ENCODE results near the gene ZC3HAV1L.
"Not testable (repeated sequence)": the region's sequence is repeated elsewhere in the genome, so short reads cannot be mapped to it uniquely, and the experiment has no call there.

The ZC3HAV1L gene

DNA sequence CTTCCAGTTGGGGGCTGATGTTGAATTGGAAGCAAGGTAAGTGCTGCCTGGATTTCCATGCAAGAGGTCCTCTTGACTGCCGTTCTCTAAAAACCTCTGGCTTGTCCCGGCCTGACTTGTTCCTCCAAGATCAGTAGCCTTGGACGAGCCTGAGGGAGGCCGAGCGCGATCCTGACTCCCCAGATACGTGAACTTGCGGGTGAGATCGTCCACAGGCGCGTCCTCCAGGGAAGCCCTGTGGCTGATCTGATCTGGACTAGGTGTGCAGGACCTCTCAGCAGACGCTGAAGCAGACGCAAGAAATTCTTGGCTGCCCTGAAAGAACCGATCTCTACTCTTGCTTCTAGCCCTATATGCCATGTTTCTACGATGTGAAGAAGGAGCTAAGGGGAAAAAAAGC lies 44.0 kb upstream of the ZC3HAV1L start:
- H3K23ac ChIP-seq (ENCODE audit: low read depth, low read length, poor library complexity) = no peak overlapping the region
- H3K4ac ChIP-seq (ENCODE audit: low read length) = no peak overlapping the region
- no CpG with 5 or more reads among the region's 15 CpGs for WGBS, 2 donors (ENCODE audit: extremely low coverage in 2 of 2, insufficient read length in 2 of 2, insufficient replicate concordance in 1 of 2)
- H3K4me1 ChIP-seq (ENCODE audit: control insufficient read depth in 2 of 2, insufficient read depth in 1 of 2, low read depth in 1 of 2, low read length in 2 of 2) = no peaks in the 10 kb centered on the region
- no peak overlapping the region for H3K4me2 ChIP-seq (ENCODE audit: insufficient read depth, low read length, poor library complexity, severe bottlenecking)
- no peak overlapping the region for H3K18ac ChIP-seq (ENCODE audit: low read length)
- H4K8ac ChIP-seq (ENCODE audit: low read depth, low read length) = no peak overlapping the region
- H3K9me3 ChIP-seq (replicated peaks in 1 of 2; ENCODE audit: control insufficient read depth in 2 of 2, insufficient read depth in 1 of 2, low read depth in 1 of 2, low read length in 2 of 2) = no peaks in the 10 kb centered on the region
- no peak overlapping the region for H2AFZ ChIP-seq (ENCODE audit: low read length)
- H3K14ac ChIP-seq (ENCODE audit: low read length) = no peak overlapping the region
- no peak overlapping the region for H2BK5ac ChIP-seq (ENCODE audit: low read length)
- no peak for DNase-seq (ENCODE audit: low spot score)
- no peak overlapping the region for H2BK12ac ChIP-seq (ENCODE audit: low read length)
- H3K27ac ChIP-seq (replicated peaks; ENCODE audit: low read length) = no peak overlapping the region
- H3K9ac ChIP-seq (ENCODE audit: low read depth, low read length, poor library complexity) = no peak overlapping the region
- peak overlapping the region; percentile 14 for H2AK5ac ChIP-seq (ENCODE audit: low read depth, low read length)
- H2BK15ac ChIP-seq (ENCODE audit: low read length) = no peak overlapping the region
- peaks cover 2 to 84% of the 10 kb centered on the region in 2 donors for H3K36me3 ChIP-seq (replicated peaks in 1 of 2; ENCODE audit: control insufficient read depth in 2 of 2, insufficient read depth in 2 of 2, low read length in 2 of 2)
- no peak overlapping the region for H3K4me3 ChIP-seq (ENCODE audit: low read length in 2 of 2)
- no peak overlapping the region for H2BK120ac ChIP-seq (ENCODE audit: low read depth, low read length)
- H3K27me3 ChIP-seq (ENCODE audit: control insufficient read depth in 3 of 3, insufficient read depth in 3 of 3, low read depth in 1 of 3, low read length in 3 of 3) = peaks cover 0 to 2% (median 0%) of the 10 kb centered on the region in 3 experiments
- H3K79me1 ChIP-seq (ENCODE audit: low read depth, low read length) = peaks cover 2% of the 10 kb centered on the region
- no peak overlapping the region for H4K91ac ChIP-seq (ENCODE audit: low read depth, low read length, poor library complexity)

DNA sequence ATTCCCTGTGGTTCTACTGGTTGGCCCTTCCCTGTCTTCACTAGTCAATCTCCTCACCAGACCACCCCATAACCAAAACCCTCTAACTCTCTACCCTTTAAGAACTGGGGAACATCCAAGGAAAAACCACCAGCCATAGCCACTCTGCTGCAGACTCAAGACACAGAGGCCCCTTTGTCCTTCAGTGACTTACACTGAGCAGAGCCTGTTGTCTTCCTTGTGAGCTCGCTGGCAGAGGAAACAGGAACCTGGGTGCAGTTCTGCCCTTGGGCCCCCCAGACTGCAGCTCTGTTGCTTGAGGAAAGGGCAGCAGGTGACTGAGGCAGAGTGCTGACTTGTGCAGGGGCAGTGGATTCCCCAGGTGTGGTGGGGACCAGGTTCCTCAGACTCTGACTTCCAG lies 43.1 kb upstream of the ZC3HAV1L start:
- Histone ChIP-seq H3K36me3 (replicated peaks in 1 of 2; ENCODE audit: control insufficient read depth in 2 of 2, insufficient read depth in 2 of 2, low read length in 2 of 2) (peaks cover 2 to 83% of the 10 kb centered on the region in 2 donors), H3K4me3 (ENCODE audit: low read length in 2 of 2) (no peak overlapping the region), H3K23ac (ENCODE audit: low read depth, low read length, poor library complexity) (no peak overlapping the region), H3K4ac (ENCODE audit: low read length) (no peak overlapping the region), H3K4me1 (ENCODE audit: control insufficient read depth in 2 of 2, insufficient read depth in 1 of 2, low read depth in 1 of 2, low read length in 2 of 2) (no peaks in the 10 kb centered on the region), H2AK5ac (ENCODE audit: low read depth, low read length) (no peak overlapping the region), H4K8ac (ENCODE audit: low read depth, low read length) (no peak overlapping the region), H3K27me3 (ENCODE audit: control insufficient read depth in 3 of 3, insufficient read depth in 3 of 3, low read depth in 1 of 3, low read length in 3 of 3) (peaks cover 0 to 1% (median 0%) of the 10 kb centered on the region in 3 experiments), H2BK120ac (ENCODE audit: low read depth, low read length) (no peak overlapping the region), H2AFZ (ENCODE audit: low read length) (no peak overlapping the region), H3K18ac (ENCODE audit: low read length) (no peak overlapping the region), H2BK5ac (ENCODE audit: low read length) (no peak overlapping the region), H4K91ac (ENCODE audit: low read depth, low read length, poor library complexity) (no peak overlapping the region), H3K9me3 (replicated peaks in 1 of 2; ENCODE audit: control insufficient read depth in 2 of 2, insufficient read depth in 1 of 2, low read depth in 1 of 2, low read length in 2 of 2) (no peaks in the 10 kb centered on the region), H3K14ac (ENCODE audit: low read length) (no peak overlapping the region), H2BK15ac (ENCODE audit: low read length) (no peak overlapping the region), H2BK12ac (ENCODE audit: low read length) (no peak overlapping the region), H3K9ac (ENCODE audit: low read depth, low read length, poor library complexity) (no peak overlapping the region), H3K79me1 (ENCODE audit: low read depth, low read length) (peaks cover 2% of the 10 kb centered on the region), H3K4me2 (ENCODE audit: insufficient read depth, low read length, poor library complexity, severe bottlenecking) (no peak overlapping the region), H3K27ac (replicated peaks; ENCODE audit: low read length) (no peak overlapping the region)
- no peak for DNase-seq (ENCODE audit: low spot score)
- whole genome bisulfite sequencing, 2 donors (ENCODE audit: extremely low coverage in 2 of 2, insufficient read length in 2 of 2, insufficient replicate concordance in 1 of 2) = no CpG with 5 or more reads among the region's 1 CpG

DNA sequence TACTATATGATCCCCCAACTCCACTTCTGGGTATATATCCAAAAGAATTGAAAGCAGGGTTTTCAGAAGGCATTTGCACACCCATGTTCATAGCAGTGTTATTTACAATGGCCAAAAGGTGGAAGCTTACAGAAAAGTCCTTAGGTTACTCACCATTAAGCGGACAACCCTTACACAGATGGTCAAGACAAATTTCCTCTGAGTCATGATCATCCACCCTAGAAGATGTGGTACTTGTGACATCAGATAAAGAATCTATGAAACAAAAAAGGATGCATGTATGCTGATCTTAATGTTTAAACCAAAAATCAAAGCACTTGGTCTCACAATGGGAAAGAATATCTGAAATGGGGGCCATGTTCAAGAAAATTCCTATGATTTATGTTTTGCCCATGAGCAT lies 42.6 kb upstream of the ZC3HAV1L start:
- no CpG with 5 or more reads among the region's 1 CpG for WGBS, 2 donors (ENCODE audit: extremely low coverage in 2 of 2, insufficient read length in 2 of 2, insufficient replicate concordance in 1 of 2)

DNA sequence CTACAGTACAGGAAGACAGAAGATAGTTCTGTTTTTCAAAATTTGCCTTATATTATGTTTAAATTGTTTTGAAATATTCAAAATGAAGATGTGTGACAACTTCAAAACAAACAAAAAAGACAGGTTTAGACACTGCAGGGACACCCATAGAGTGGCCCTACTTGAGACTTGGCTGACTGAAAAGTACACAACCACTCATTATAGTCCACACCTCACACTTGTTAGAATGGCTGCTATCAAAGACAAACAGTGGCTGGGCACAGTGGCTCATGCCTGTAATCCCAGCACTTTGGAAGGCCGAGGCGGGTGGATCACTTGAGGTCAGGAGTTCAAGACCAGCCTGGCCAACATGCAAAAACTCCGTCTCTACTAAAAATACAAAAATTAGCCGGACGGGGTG lies 41.9 kb upstream of the ZC3HAV1L start:
- not testable (repeated sequence) for H3K23ac ChIP-seq (ENCODE audit: low read depth, low read length, poor library complexity); H2BK5ac ChIP-seq (ENCODE audit: low read length); H3K4me1 ChIP-seq (ENCODE audit: control insufficient read depth in 2 of 2, insufficient read depth in 1 of 2, low read depth in 1 of 2, low read length in 2 of 2); H2AK5ac ChIP-seq (ENCODE audit: low read depth, low read length); H2BK12ac ChIP-seq (ENCODE audit: low read length); H3K9ac ChIP-seq (ENCODE audit: low read depth, low read length, poor library complexity); H2AFZ ChIP-seq (ENCODE audit: low read length); H3K4me3 ChIP-seq (ENCODE audit: low read length in 2 of 2); H3K27me3 ChIP-seq (ENCODE audit: control insufficient read depth in 3 of 3, insufficient read depth in 3 of 3, low read depth in 1 of 3, low read length in 3 of 3); H4K8ac ChIP-seq (ENCODE audit: low read depth, low read length); DNase-seq (ENCODE audit: low spot score); H2BK15ac ChIP-seq (ENCODE audit: low read length); H2BK120ac ChIP-seq (ENCODE audit: low read depth, low read length); H3K9me3 ChIP-seq (replicated peaks in 1 of 2; ENCODE audit: control insufficient read depth in 2 of 2, insufficient read depth in 1 of 2, low read depth in 1 of 2, low read length in 2 of 2); H4K91ac ChIP-seq (ENCODE audit: low read depth, low read length, poor library complexity); H3K79me1 ChIP-seq (ENCODE audit: low read depth, low read length); H3K4ac ChIP-seq (ENCODE audit: low read length); H3K18ac ChIP-seq (ENCODE audit: low read length); H3K4me2 ChIP-seq (ENCODE audit: insufficient read depth, low read length, poor library complexity, severe bottlenecking); H3K14ac ChIP-seq (ENCODE audit: low read length); H3K27ac ChIP-seq (replicated peaks; ENCODE audit: low read length)
- peaks cover 2 to 82% of the 10 kb centered on the region in 2 donors for H3K36me3 ChIP-seq (replicated peaks in 1 of 2; ENCODE audit: control insufficient read depth in 2 of 2, insufficient read depth in 2 of 2, low read length in 2 of 2)
- WGBS, 2 donors (ENCODE audit: extremely low coverage in 2 of 2, insufficient read length in 2 of 2, insufficient replicate concordance in 1 of 2) = no CpG with 5 or more reads among the region's 5 CpGs

More for the DNA sequence above, 42.6 kb upstream of the ZC3HAV1L start:
- no peak overlapping the region for H2BK15ac ChIP-seq (ENCODE audit: low read length)
- no peak overlapping the region for H3K4me3 ChIP-seq (ENCODE audit: low read length in 2 of 2)
- no peak overlapping the region for H3K14ac ChIP-seq (ENCODE audit: low read length)
- H2AK5ac ChIP-seq (ENCODE audit: low read depth, low read length) = no peak overlapping the region
- H4K91ac ChIP-seq (ENCODE audit: low read depth, low read length, poor library complexity) = no peak overlapping the region
- H3K18ac ChIP-seq (ENCODE audit: low read length) = no peak overlapping the region
- no peak overlapping the region for H2BK5ac ChIP-seq (ENCODE audit: low read length)
- H3K4me1 ChIP-seq (ENCODE audit: control insufficient read depth in 2 of 2, insufficient read depth in 1 of 2, low read depth in 1 of 2, low read length in 2 of 2) = no peaks in the 10 kb centered on the region
- peaks cover 2% of the 10 kb centered on the region for H3K79me1 ChIP-seq (ENCODE audit: low read depth, low read length)
- no peaks in the 10 kb centered on the region for H3K9me3 ChIP-seq (replicated peaks in 1 of 2; ENCODE audit: control insufficient read depth in 2 of 2, insufficient read depth in 1 of 2, low read depth in 1 of 2, low read length in 2 of 2)
- no peak for DNase-seq (ENCODE audit: low spot score)
- H2BK120ac ChIP-seq (ENCODE audit: low read depth, low read length) = no peak overlapping the region
- H3K9ac ChIP-seq (ENCODE audit: low read depth, low read length, poor library complexity) = no peak overlapping the region
- no peak overlapping the region for H2BK12ac ChIP-seq (ENCODE audit: low read length)
- H3K23ac ChIP-seq (ENCODE audit: low read depth, low read length, poor library complexity) = no peak overlapping the region
- H3K4ac ChIP-seq (ENCODE audit: low read length) = no peak overlapping the region
- H3K27me3 ChIP-seq (ENCODE audit: control insufficient read depth in 3 of 3, insufficient read depth in 3 of 3, low read depth in 1 of 3, low read length in 3 of 3) = no peaks in the 10 kb centered on the region
- H2AFZ ChIP-seq (ENCODE audit: low read length) = no peak overlapping the region
- no peak overlapping the region for H4K8ac ChIP-seq (ENCODE audit: low read depth, low read length)
- no peak overlapping the region for H3K27ac ChIP-seq (replicated peaks; ENCODE audit: low read length)
- no peak overlapping the region for H3K4me2 ChIP-seq (ENCODE audit: insufficient read depth, low read length, poor library complexity, severe bottlenecking)
- H3K36me3 ChIP-seq (replicated peaks in 1 of 2; ENCODE audit: control insufficient read depth in 2 of 2, insufficient read depth in 2 of 2, low read length in 2 of 2) = peaks cover 2 to 83% of the 10 kb centered on the region in 2 donors
